Right renal pelvis (tissue), 4 donors: ENCODE results near the gene VIM. TPM values are rescaled to one million over a fixed set of nuclear protein-coding genes. Genes with fewer than 3 reads are reported as not detected.

Experiments
- DNase-seq, 4 donors: peaks; one replicate each; pipeline ENCODE4 v3.0.0-alpha.2; 2013; ENCODE audit warnings: low read depth in 4 of 4, low spot score in 3 of 4, missing footprints in 1 of 4
- polyA plus RNA-seq, 4 donors: library from polyadenylated mRNA; unstranded; fragments of 120-200 nt; gene quantifications; one replicate each; pipeline ENCODE4 v1.2.1, GENCODE V29; 2013; ENCODE audit not compliant: insufficient read length in 4 of 4

VIM gene
- polyA plus RNA-seq, 4 donors = 1,220 to 1,445 (median 1,244) TPM

GRCh38 chr10:17209302-17209701 lies 18.7 kb upstream of the VIM start:
- DNase-seq = no peak

GRCh38 chr10:17209881-17210280 lies 18.2 kb upstream of the VIM start:
- no peak for DNase-seq

- no peak for DNase-seq
Measured at GRCh38 chr10:17210361-17210760, 17.7 kb upstream of the VIM start.

GRCh38 chr10:17212802-17213221 lies 15.2 kb upstream of the VIM start:
- no peak for DNase-seq

- DNase-seq = no peak
Measured at GRCh38 chr10:17213646-17214349, 14.2 kb upstream of the VIM start.

- DNase-seq = no peak
Measured at GRCh38 chr10:17214526-17214925, 13.5 kb upstream of the VIM start.

GRCh38 chr10:17214971-17215781 lies 12.9 kb upstream of the VIM start:
- no peak for DNase-seq

GRCh38 chr10:17215782-17216122 lies 12.3 kb upstream of the VIM start:
- no peak for DNase-seq

- no peak for DNase-seq
Measured at GRCh38 chr10:17216217-17216900, 11.7 kb upstream of the VIM start.

- DNase-seq = no peak
Measured at GRCh38 chr10:17216901-17217395, 11.1 kb upstream of the VIM start.

GRCh38 chr10:17217631-17218232 lies 10.3 kb upstream of the VIM start:
- DNase-seq = no peak

GRCh38 chr10:17219024-17219423 lies 9.0 kb upstream of the VIM start:
- no peak for DNase-seq

GRCh38 chr10:17220652-17221100 lies 7.4 kb upstream of the VIM start:
- DNase-seq = no peak

- DNase-seq = no peak
Measured at GRCh38 chr10:17222329-17222728, 5.7 kb upstream of the VIM start.

GRCh38 chr10:17225808-17226207 lies 2.2 kb upstream of the VIM start:
- no peak for DNase-seq

- no peak for DNase-seq
Measured at GRCh38 chr10:17226891-17227303, 1.1 kb upstream of the VIM start.

- peak; percentile 39 to 50 (median 42) for DNase-seq
Measured at GRCh38 chr10:17227367-17228090, 512 bp upstream of the VIM start.

GRCh38 chr10:17229016-17229716 lies 1.1 kb downstream of the VIM start:
- DNase-seq = peak; percentile 65 to 71 (median 68)

- DNase-seq = peak in 3 of 4 donors; percentile 22 to 59 (median 27)
Measured at GRCh38 chr10:17229717-17229966, 1.6 kb downstream of the VIM start.
